Fibroblast of villous mesenchyme (primary cell): ENCODE results near the gene HDAC9. TPM values are rescaled to one million over a fixed set of nuclear protein-coding genes. Genes with fewer than 3 reads are reported as not detected.

Experiments used
- DNase-seq: peaks from one replicate; pipeline ENCODE4 v3.0.0-alpha.2; 2010; ENCODE audit warnings: low read depth
- H3K4me3 ChIP-seq: 2 replicates; pipeline ENCODE4 v1.5.1; 2011; ENCODE audit warnings: low read depth, mild to moderate bottlenecking, low read length
- total RNA-seq: library from RNA; depleted of rRNA; stranded (reverse); fragments of >200 nt; gene quantifications from 2 replicates; pipeline ENCODE4 v1.2.3, GENCODE V29; 2012
- TF ChIP-seq, protein P1 (sequence below): IDR thresholded peaks from 2 replicates; pipeline ENCODE4 v1.5.1; 2012; ENCODE audit warnings: low read depth, mild to moderate bottlenecking, low read length; ENCODE audit not compliant: insufficient read depth

The HDAC9 gene
- total RNA-seq, 1 donor, result 16.8 TPM

DNA sequence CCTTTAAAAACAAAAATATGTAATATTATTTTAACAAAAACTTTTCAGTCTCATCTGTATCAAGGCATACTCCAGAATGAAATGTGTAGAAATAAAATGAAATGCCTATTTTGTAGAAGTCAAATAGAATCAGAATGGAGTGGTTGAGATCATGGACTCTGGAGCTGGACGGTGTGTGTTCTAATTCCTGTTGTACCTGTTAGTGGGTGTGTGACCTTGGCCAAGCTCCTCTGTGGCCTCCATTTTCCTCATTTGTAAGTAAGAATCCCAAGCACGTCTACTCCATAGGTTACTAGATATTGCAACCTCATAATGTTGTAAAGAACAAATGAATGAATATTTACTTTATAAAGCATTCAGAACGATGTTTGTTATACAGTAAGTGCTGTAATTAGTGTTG lies 74.9 kb downstream of the HDAC9 start:
- TF ChIP-seq, protein P1, sequence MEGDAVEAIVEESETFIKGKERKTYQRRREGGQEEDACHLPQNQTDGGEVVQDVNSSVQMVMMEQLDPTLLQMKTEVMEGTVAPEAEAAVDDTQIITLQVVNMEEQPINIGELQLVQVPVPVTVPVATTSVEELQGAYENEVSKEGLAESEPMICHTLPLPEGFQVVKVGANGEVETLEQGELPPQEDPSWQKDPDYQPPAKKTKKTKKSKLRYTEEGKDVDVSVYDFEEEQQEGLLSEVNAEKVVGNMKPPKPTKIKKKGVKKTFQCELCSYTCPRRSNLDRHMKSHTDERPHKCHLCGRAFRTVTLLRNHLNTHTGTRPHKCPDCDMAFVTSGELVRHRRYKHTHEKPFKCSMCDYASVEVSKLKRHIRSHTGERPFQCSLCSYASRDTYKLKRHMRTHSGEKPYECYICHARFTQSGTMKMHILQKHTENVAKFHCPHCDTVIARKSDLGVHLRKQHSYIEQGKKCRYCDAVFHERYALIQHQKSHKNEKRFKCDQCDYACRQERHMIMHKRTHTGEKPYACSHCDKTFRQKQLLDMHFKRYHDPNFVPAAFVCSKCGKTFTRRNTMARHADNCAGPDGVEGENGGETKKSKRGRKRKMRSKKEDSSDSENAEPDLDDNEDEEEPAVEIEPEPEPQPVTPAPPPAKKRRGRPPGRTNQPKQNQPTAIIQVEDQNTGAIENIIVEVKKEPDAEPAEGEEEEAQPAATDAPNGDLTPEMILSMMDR, result no peak
- H3K4me3 ChIP-seq, result no peak overlapping the region
- no peak for DNase-seq

DNA sequence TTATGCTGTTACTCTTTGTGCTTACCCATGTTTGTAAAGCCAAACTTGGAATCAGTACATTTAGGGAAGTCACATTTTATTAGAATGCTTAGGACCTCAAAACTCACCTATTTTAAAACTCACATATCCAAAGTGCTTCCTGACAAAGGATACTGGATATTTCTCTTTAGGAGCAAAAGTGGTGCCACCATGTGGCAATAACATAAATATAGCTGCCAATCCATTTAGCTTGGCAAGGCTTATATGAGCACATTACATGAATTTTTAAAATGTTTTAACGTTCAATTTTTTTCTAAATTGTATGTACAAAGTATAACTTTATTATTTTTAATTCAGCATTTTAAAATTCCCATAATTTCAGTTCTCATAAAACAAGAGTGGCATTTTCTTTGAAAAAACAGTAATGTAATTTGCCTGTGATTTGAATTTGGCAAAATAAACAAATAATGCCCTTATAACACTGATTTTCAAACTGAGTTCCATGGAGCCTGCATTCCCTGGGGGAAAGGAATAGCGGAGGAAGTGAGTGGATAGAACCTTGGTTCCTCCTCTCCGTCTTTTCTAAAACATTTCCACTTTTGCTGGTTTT lies 75.4 kb downstream of the HDAC9 start:
- H3K4me3 ChIP-seq, result no peak overlapping the region
- peak; percentile 40 for DNase-seq
- TF ChIP-seq, protein P1, result peak; percentile 45

DNA sequence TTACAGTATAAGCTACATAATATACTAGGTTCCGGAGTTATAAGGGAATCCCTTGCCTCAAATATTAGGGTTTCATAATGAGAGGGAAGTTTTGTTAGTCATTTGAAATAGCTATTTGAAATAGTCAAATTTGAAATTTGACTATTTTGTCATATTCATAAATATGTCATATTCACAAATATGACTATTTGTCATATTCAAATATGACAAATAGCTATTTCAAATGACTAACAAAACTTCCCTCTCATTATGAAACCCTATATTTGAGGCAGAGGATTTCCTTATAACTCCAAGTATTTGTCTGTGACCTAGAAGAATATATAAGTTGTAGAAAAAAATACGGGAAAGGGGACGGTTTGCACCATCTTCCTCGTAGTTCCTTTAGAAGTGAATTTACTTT lies 76.6 kb downstream of the HDAC9 start:
- DNase-seq, result no peak
- TF ChIP-seq, protein P1, result no peak
- no peak overlapping the region for H3K4me3 ChIP-seq

DNA sequence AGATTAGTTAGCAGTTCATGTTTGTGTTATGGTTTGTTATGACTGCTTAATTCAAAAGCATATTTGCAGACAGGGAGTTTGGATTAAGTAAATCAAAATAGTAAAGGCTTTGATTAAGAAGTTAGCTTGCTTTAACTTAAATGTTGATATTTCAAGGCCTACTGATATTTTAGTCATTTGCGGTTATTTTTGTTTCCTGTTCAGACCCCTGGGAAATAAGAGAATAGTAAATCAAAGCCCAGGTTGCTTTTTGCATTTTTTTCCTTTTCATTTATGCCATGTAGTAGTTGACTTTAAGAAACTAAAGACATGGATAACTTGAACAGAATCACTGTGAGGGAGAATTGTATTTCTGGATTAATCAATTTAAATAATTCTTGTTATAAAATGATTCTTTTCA lies 77.3 kb downstream of the HDAC9 start:
- no peak overlapping the region for H3K4me3 ChIP-seq
- TF ChIP-seq, protein P1, result no peak
- DNase-seq, result no peak

- no peak for DNase-seq
- no peak overlapping the region for H3K4me3 ChIP-seq
- TF ChIP-seq, protein P1, result no peak
Measured at GRCh38 chr7:18573410-18574234, 78.1 kb downstream of the HDAC9 start.

GRCh38 chr7:18574235-18574540 lies 78.6 kb downstream of the HDAC9 start:
- DNase-seq, result no peak
- TF ChIP-seq, protein P1, result no peak
- no peak overlapping the region for H3K4me3 ChIP-seq

GRCh38 chr7:18574676-18575075 lies 79.1 kb downstream of the HDAC9 start:
- TF ChIP-seq, protein P1, result no peak
- H3K4me3 ChIP-seq, result no peak overlapping the region
- DNase-seq, result no peak
